Measurements from ENCODE around the gene ALAS2.

DNA sequence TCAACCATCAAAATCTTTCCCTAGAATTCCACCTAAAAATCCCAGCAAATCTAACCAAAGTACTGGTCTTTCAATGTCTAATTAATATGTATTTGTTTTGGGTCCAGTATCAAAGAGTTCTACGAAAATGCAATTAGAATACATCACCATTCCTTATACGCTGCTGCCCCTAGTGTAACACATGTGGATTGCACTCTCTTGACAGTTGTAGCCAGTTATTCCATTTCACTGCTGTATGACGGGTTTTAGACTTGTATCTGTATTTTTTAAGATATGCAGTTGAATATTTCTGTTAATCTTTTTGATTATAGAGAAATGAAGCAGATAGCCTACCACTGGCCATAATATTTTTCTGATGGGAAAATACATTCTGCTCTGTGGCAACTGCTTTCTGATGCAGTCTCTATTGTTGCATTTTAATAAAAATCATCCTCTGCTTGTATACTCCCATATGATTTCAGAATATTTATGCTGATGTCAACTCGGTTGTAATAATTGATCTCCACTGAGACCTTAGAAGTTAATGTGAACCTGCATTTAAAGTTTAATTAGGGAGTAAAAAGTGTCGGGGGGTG is 27.0 kb upstream of the ALAS2 start:
- no peak for TF ChIP-seq TCF12 (IDR thresholded peaks at IDR 0.05; ENCODE audit: low read depth)
- TF ChIP-seq, protein P1, sequence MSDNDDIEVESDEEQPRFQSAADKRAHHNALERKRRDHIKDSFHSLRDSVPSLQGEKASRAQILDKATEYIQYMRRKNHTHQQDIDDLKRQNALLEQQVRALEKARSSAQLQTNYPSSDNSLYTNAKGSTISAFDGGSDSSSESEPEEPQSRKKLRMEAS (IDR thresholded peaks at IDR 0.05): no peak
- TF ChIP-seq, protein P2, sequence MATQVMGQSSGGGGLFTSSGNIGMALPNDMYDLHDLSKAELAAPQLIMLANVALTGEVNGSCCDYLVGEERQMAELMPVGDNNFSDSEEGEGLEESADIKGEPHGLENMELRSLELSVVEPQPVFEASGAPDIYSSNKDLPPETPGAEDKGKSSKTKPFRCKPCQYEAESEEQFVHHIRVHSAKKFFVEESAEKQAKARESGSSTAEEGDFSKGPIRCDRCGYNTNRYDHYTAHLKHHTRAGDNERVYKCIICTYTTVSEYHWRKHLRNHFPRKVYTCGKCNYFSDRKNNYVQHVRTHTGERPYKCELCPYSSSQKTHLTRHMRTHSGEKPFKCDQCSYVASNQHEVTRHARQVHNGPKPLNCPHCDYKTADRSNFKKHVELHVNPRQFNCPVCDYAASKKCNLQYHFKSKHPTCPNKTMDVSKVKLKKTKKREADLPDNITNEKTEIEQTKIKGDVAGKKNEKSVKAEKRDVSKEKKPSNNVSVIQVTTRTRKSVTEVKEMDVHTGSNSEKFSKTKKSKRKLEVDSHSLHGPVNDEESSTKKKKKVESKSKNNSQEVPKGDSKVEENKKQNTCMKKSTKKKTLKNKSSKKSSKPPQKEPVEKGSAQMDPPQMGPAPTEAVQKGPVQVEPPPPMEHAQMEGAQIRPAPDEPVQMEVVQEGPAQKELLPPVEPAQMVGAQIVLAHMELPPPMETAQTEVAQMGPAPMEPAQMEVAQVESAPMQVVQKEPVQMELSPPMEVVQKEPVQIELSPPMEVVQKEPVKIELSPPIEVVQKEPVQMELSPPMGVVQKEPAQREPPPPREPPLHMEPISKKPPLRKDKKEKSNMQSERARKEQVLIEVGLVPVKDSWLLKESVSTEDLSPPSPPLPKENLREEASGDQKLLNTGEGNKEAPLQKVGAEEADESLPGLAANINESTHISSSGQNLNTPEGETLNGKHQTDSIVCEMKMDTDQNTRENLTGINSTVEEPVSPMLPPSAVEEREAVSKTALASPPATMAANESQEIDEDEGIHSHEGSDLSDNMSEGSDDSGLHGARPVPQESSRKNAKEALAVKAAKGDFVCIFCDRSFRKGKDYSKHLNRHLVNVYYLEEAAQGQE (IDR thresholded peaks at IDR 0.05; ENCODE audit: low read depth): no peak
- no peak for TF ChIP-seq ZBTB7A (IDR thresholded peaks at IDR 0.05; ENCODE audit: low read depth)
- TF ChIP-seq RAD21 (IDR thresholded peaks at IDR 0.05; ENCODE audit: low read depth): peak; percentile 78
- no peak for TF ChIP-seq EGR1 (IDR thresholded peaks at IDR 0.05)
- no peak for TF ChIP-seq TAF1 (IDR thresholded peaks at IDR 0.05; ENCODE audit: low read depth)
